MCF 10A (cell line): ENCODE measurements around the gene CHERP. TPM values are rescaled to one million over a fixed set of nuclear protein-coding genes. Genes with fewer than 3 reads are reported as not detected.

Experiments
- BruUV-seq: library from RNA; stranded (reverse); fragments of 400-500 nt; replicated peaks from 2 replicates; lab custom pipeline; 2021; lab: Mats Ljungman, UMichigan
- CTCF ChIA-PET: fragments of 300-600 bp; sonication (Branson Sonifier 250); formaldehyde crosslinking; extraction: SDS; loops from one replicate; lab custom pipeline; 2021; ENCODE audit warnings: antibody characterized with exemption, inconsistent platforms; lab: Yijun Ruan, JAX
- POLR2A ChIA-PET: fragments of 300-600, 350-650 bp; sonication (Branson Sonifier 250); formaldehyde crosslinking; extraction: SDS; loops from one replicate; lab custom pipeline; 2020; ENCODE audit warnings: antibody characterized with exemption, inconsistent platforms; lab: Yijun Ruan, JAX
- DNase-seq: peaks from one replicate; pipeline ENCODE4 v3.0.0-alpha.2; 2018; ENCODE audit not compliant: unreplicated experiment
- H3K27ac Mint-ChIP-seq: one replicate; pipeline ENCODE4 v1.8.0; 2022; ENCODE audit warnings: mild to moderate bottlenecking, low read depth, mixed read lengths; ENCODE audit not compliant: unreplicated experiment
- H3K27me3 Mint-ChIP-seq: one replicate; pipeline ENCODE4 v1.8.0; 2022; ENCODE audit warnings: mixed read lengths; ENCODE audit not compliant: insufficient read depth, unreplicated experiment
- H3K36me3 Mint-ChIP-seq: one replicate; pipeline ENCODE4 v1.8.0; 2022; ENCODE audit warnings: mild to moderate bottlenecking, moderate library complexity, mixed read lengths; ENCODE audit not compliant: insufficient read depth, unreplicated experiment
- H3K4me1 Mint-ChIP-seq: one replicate; pipeline ENCODE4 v1.8.0; 2022; ENCODE audit warnings: mixed read lengths; ENCODE audit not compliant: insufficient read depth, unreplicated experiment
- H3K4me3 Mint-ChIP-seq: one replicate; pipeline ENCODE4 v1.8.0; 2022; ENCODE audit warnings: mild to moderate bottlenecking, moderate library complexity, mixed read lengths; ENCODE audit not compliant: unreplicated experiment
- H3K9me3 Mint-ChIP-seq: one replicate; pipeline ENCODE4 v1.8.0; 2022; ENCODE audit warnings: mixed read lengths; ENCODE audit not compliant: unreplicated experiment
- CTCF ChIP-seq: fragments of 200-600 bp; IDR thresholded peaks from one replicate; pipeline ENCODE4 v1.8.0; 2022; ENCODE audit warnings: antibody characterized with exemption, mild to moderate bottlenecking; ENCODE audit not compliant: unreplicated experiment
- intact Hi-C: fragments of 100-400 bp; cut with micrococcal nuclease; formaldehyde crosslinking; loops from 2 replicates; pipeline ENCODE4 v1.14.1; 2022
- total RNA-seq: library from RNA; stranded (reverse); gene quantifications from 2 replicates; pipeline ENCODE4 v1.2.3, GENCODE V29; 2022

CHERP gene
- total RNA-seq, 1 experiment from 2014 or later, result 51.6 TPM

GRCh38 chr19:16564842-16565241 is 22.6 kb upstream of the CHERP start:
- no peak for TF ChIP-seq CTCF
- no peak overlapping the region for H3K27ac Mint-ChIP-seq
- no peaks in the 10 kb centered on the region for H3K27me3 Mint-ChIP-seq
- ChIA-PET POLR2A (no interaction called here), CTCF (interaction anchor here (0.9 kb wide), 1 partner anchor 20 kb away, joined by 3 read pairs; no protein-coding TSS in a partner anchor)
- no peaks in the 10 kb centered on the region for H3K9me3 Mint-ChIP-seq
- H3K4me1 Mint-ChIP-seq, result peaks cover 14% of the 10 kb centered on the region
- H3K36me3 Mint-ChIP-seq, result peaks cover 95% of the 10 kb centered on the region
- intact Hi-C loops, result no loop called here
- H3K4me3 Mint-ChIP-seq, result no peak overlapping the region
- DNase-seq, result no peak
- BruUV-seq, result no TSS peak

- ChIA-PET POLR2A (interaction anchor here (1.0 kb wide), 1 partner anchor 10 kb away, joined by 3 read pairs; the partner anchor contains the start of gene SLC35E1), CTCF (interaction anchor here (0.5 to 1.1 kb wide), 3 partner anchors 9 to 886 kb away, joined by 3 to 5 read pairs (median 3); no protein-coding TSS in a partner anchor)
- H3K27ac Mint-ChIP-seq, result no peak overlapping the region
- no peaks in the 10 kb centered on the region for H3K27me3 Mint-ChIP-seq
- H3K9me3 Mint-ChIP-seq, result no peaks in the 10 kb centered on the region
- DNase-seq, result no peak
- H3K4me3 Mint-ChIP-seq, result no peak overlapping the region
- intact Hi-C loops, result no loop called here
- H3K4me1 Mint-ChIP-seq, result no peaks in the 10 kb centered on the region
- no peak for TF ChIP-seq CTCF
- BruUV-seq, result no TSS peak
- peaks cover 97% of the 10 kb centered on the region for H3K36me3 Mint-ChIP-seq
Measured at GRCh38 chr19:16562608-16563025, 20.4 kb upstream of the CHERP start.

- no peak for TF ChIP-seq CTCF
- no peak for DNase-seq
- intact Hi-C loops, result no loop called here
- no peak overlapping the region for H3K4me3 Mint-ChIP-seq
- ChIA-PET POLR2A (interaction anchor here (1.4 kb wide), 1 partner anchor 12 kb away, joined by 4 read pairs; no protein-coding TSS in a partner anchor), CTCF (interaction anchor here (0.6 to 1.5 kb wide), 3 partner anchors 21 to 148 kb away, joined by 3 to 4 read pairs (median 3); no protein-coding TSS in a partner anchor)
- peaks cover 89% of the 10 kb centered on the region for H3K36me3 Mint-ChIP-seq
- BruUV-seq, result no TSS peak
- no peaks in the 10 kb centered on the region for H3K4me1 Mint-ChIP-seq
- H3K27me3 Mint-ChIP-seq, result no peaks in the 10 kb centered on the region
- H3K27ac Mint-ChIP-seq, result no peak overlapping the region
- H3K9me3 Mint-ChIP-seq, result no peaks in the 10 kb centered on the region
Measured at GRCh38 chr19:16561382-16561781, 19.1 kb upstream of the CHERP start.

GRCh38 chr19:16559780-16560276 is 17.6 kb upstream of the CHERP start:
- no peak for TF ChIP-seq CTCF
- H3K27ac Mint-ChIP-seq, result no peak overlapping the region
- peaks cover 85% of the 10 kb centered on the region for H3K36me3 Mint-ChIP-seq
- no peak overlapping the region for H3K4me3 Mint-ChIP-seq
- BruUV-seq, result no TSS peak
- ChIA-PET POLR2A (interaction anchor here (0.9 kb wide), 1 partner anchor 18 kb away, joined by 5 read pairs; no protein-coding TSS in a partner anchor), CTCF (interaction anchor here (0.5 kb wide), 1 partner anchor 1497 kb away, joined by 4 read pairs; no protein-coding TSS in a partner anchor)
- no peaks in the 10 kb centered on the region for H3K27me3 Mint-ChIP-seq
- intact Hi-C loops, result no loop called here
- no peaks in the 10 kb centered on the region for H3K9me3 Mint-ChIP-seq
- no peak for DNase-seq
- H3K4me1 Mint-ChIP-seq, result no peaks in the 10 kb centered on the region
